ENCODE results near the gene MORN1. TPM values are rescaled to one million over a fixed set of nuclear protein-coding genes. Genes with fewer than 3 reads are reported as not detected.

The MORN1 gene
- total RNA-seq, 1 experiment from 2014 or later: 23.2 TPM

DNA sequence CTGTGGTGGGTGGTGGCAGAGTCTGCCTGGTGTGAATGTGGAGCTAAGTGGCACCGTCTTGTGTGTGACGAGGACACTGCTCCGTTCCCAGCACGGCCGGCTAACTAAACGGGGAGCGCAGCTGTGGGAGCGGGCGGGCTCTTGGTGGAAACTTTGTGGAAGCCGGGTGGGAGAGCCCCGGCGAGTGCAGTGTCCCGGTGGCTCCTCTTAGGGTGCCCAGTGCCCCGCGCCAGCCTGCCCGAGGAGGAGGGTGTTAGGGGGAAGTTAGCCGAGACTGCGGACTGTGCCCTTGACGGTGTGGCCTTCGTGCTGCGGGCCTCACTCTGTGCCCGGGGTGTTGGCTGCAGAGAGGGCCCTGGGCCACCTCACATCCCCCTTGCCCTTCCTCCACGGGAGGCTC is 11.1 kb upstream of the MORN1 start:
- CTCF ChIA-PET: no interaction called here
- no peak overlapping the region for H3K27ac Mint-ChIP-seq (ENCODE audit: unreplicated experiment)
- no peak for DNase-seq
- H3K4me3 Mint-ChIP-seq (ENCODE audit: low read depth, unreplicated experiment): no peak overlapping the region
- TF ChIP-seq, protein P1, sequence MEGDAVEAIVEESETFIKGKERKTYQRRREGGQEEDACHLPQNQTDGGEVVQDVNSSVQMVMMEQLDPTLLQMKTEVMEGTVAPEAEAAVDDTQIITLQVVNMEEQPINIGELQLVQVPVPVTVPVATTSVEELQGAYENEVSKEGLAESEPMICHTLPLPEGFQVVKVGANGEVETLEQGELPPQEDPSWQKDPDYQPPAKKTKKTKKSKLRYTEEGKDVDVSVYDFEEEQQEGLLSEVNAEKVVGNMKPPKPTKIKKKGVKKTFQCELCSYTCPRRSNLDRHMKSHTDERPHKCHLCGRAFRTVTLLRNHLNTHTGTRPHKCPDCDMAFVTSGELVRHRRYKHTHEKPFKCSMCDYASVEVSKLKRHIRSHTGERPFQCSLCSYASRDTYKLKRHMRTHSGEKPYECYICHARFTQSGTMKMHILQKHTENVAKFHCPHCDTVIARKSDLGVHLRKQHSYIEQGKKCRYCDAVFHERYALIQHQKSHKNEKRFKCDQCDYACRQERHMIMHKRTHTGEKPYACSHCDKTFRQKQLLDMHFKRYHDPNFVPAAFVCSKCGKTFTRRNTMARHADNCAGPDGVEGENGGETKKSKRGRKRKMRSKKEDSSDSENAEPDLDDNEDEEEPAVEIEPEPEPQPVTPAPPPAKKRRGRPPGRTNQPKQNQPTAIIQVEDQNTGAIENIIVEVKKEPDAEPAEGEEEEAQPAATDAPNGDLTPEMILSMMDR (IDR thresholded peaks at IDR 0.05; ENCODE audit: unreplicated experiment): no peak
- H3K4me1 Mint-ChIP-seq (ENCODE audit: low read depth, unreplicated experiment): no peaks in the 10 kb centered on the region
- intact Hi-C loops (cut with micrococcal nuclease; ENCODE audit: unreplicated experiment): no loop called here
- no peaks in the 10 kb centered on the region for H3K9me3 Mint-ChIP-seq (ENCODE audit: low read depth, unreplicated experiment)
- BruUV-seq (replicated peaks): no TSS peak
- H3K36me3 Mint-ChIP-seq (ENCODE audit: insufficient read depth, unreplicated experiment): peaks cover 56% of the 10 kb centered on the region
- H3K27me3 Mint-ChIP-seq (ENCODE audit: unreplicated experiment): no peaks in the 10 kb centered on the region

GRCh38 chr1:2400950-2401649 is 9.7 kb upstream of the MORN1 start:
- BruUV-seq (replicated peaks): no TSS peak
- Mint-ChIP-seq H3K4me3 (ENCODE audit: low read depth, unreplicated experiment) (no peak overlapping the region), H3K36me3 (ENCODE audit: insufficient read depth, unreplicated experiment) (peaks cover 57% of the 10 kb centered on the region), H3K27ac (ENCODE audit: unreplicated experiment) (no peak overlapping the region), H3K9me3 (ENCODE audit: low read depth, unreplicated experiment) (no peaks in the 10 kb centered on the region), H3K4me1 (ENCODE audit: low read depth, unreplicated experiment) (no peaks in the 10 kb centered on the region), H3K27me3 (ENCODE audit: unreplicated experiment) (no peaks in the 10 kb centered on the region)
- CTCF ChIA-PET: no interaction called here
- no peak for DNase-seq
- intact Hi-C loops (cut with micrococcal nuclease; ENCODE audit: unreplicated experiment): no loop called here
- TF ChIP-seq, protein P1 (IDR thresholded peaks at IDR 0.05; ENCODE audit: unreplicated experiment): no peak

GRCh38 chr1:2400576-2400909 is 9.2 kb upstream of the MORN1 start:
- no peaks in the 10 kb centered on the region for H3K9me3 Mint-ChIP-seq (ENCODE audit: low read depth, unreplicated experiment)
- H3K4me1 Mint-ChIP-seq (ENCODE audit: low read depth, unreplicated experiment): no peaks in the 10 kb centered on the region
- no peaks in the 10 kb centered on the region for H3K27me3 Mint-ChIP-seq (ENCODE audit: unreplicated experiment)
- no TSS peak for BruUV-seq (replicated peaks)
- TF ChIP-seq, protein P1 (IDR thresholded peaks at IDR 0.05; ENCODE audit: unreplicated experiment): no peak
- H3K4me3 Mint-ChIP-seq (ENCODE audit: low read depth, unreplicated experiment): no peak overlapping the region
- CTCF ChIA-PET: no interaction called here
- H3K27ac Mint-ChIP-seq (ENCODE audit: unreplicated experiment): no peak overlapping the region
- peaks cover 52% of the 10 kb centered on the region for H3K36me3 Mint-ChIP-seq (ENCODE audit: insufficient read depth, unreplicated experiment)
- DNase-seq: no peak
- intact Hi-C loops (cut with micrococcal nuclease; ENCODE audit: unreplicated experiment): no loop called here

DNA sequence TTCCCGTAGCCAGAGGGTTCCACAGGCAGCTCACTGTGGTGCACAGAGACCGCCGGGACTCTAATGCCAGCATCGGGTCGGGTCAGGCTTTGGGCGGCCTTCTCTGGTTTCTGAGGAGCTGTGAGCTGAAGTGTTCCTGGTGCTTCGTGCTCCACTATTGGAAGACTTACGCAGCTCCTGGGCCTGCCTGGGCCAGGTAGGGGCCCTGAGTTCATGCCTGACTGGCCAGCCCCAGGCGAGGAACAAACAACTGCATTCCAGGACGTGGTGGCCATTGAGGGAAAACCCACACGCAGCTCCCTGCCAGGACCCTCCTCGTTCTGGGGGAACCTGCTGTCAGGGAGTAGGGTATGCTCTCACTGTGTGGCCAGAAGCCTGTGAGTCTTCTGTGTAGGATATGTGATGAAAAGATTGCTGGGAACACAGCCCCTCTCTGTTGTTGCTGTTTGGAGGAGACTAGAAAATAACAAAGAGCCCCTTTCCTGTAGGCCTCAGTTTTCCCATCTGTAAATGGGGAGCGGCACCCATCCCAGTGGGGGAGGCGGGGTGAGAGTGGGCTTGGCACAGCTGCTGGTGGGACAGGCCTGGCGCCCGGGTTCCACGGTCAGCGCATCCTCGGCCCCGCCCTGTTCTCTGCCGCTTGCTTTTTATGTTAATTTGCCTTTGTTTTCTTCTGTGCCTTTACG is 8.7 kb upstream of the MORN1 start:
- no peaks in the 10 kb centered on the region for H3K4me1 Mint-ChIP-seq (ENCODE audit: low read depth, unreplicated experiment)
- H3K27ac Mint-ChIP-seq (ENCODE audit: unreplicated experiment): no peak overlapping the region
- TF ChIP-seq, protein P1 (IDR thresholded peaks at IDR 0.05; ENCODE audit: unreplicated experiment): no peak
- H3K36me3 Mint-ChIP-seq (ENCODE audit: insufficient read depth, unreplicated experiment): peaks cover 46% of the 10 kb centered on the region
- no peaks in the 10 kb centered on the region for H3K27me3 Mint-ChIP-seq (ENCODE audit: unreplicated experiment)
- H3K9me3 Mint-ChIP-seq (ENCODE audit: low read depth, unreplicated experiment): no peaks in the 10 kb centered on the region
- intact Hi-C loops (cut with micrococcal nuclease; ENCODE audit: unreplicated experiment): no loop called here
- DNase-seq: no peak
- no peak overlapping the region for H3K4me3 Mint-ChIP-seq (ENCODE audit: low read depth, unreplicated experiment)
- no TSS peak for BruUV-seq (replicated peaks)
- CTCF ChIA-PET: interaction anchor here (0.6 kb wide), 1 partner anchor 840 kb away, joined by 3 read pairs; no protein-coding TSS in a partner anchor

Data from Calu3 (cell line).